OCI-LY7 (cell line): ENCODE data around the gene TGM2.

Experiments
- EZH2phosphoT487 ChIP-seq: fragments of 200-600 bp; sonication (generic); IDR thresholded peaks from 2 replicates; pipeline ENCODE4 v1.6.1; 2018; ENCODE audit warnings: low read depth, borderline replicate concordance, mild to moderate bottlenecking, mixed run types, antibody characterized with exemption, low read length, moderate library complexity, mixed read lengths
- TF ChIP-seq, protein P1 (sequence below): fragments of 200-600 bp; sonication (generic); conservative IDR thresholded peaks from 2 replicates; pipeline ENCODE4 v1.5.1; 2014; ENCODE audit warnings: mild to moderate bottlenecking, antibody characterized with exemption, low read length, moderate library complexity, mixed read lengths

DNA sequence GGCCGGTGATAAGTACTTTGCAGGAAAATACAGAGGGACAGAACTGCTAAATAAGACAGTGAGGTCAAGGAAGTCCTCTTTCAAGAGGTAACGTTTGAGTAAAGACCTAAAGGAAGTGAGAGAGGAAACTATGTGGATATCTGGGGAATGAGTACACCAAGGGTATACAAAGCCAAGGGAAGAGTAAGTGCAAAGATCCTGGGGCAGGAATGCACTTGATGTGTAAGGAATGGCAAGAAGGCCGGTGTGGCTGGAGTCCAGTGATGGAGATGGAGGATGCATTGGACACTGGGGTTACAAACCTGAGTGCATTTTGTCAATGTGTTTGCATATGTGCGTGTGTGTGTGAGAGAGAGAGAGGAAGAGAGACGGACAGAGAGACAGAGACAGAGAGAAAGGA, 32.1 kb upstream of the TGM2 start:
- TF ChIP-seq, protein P1, sequence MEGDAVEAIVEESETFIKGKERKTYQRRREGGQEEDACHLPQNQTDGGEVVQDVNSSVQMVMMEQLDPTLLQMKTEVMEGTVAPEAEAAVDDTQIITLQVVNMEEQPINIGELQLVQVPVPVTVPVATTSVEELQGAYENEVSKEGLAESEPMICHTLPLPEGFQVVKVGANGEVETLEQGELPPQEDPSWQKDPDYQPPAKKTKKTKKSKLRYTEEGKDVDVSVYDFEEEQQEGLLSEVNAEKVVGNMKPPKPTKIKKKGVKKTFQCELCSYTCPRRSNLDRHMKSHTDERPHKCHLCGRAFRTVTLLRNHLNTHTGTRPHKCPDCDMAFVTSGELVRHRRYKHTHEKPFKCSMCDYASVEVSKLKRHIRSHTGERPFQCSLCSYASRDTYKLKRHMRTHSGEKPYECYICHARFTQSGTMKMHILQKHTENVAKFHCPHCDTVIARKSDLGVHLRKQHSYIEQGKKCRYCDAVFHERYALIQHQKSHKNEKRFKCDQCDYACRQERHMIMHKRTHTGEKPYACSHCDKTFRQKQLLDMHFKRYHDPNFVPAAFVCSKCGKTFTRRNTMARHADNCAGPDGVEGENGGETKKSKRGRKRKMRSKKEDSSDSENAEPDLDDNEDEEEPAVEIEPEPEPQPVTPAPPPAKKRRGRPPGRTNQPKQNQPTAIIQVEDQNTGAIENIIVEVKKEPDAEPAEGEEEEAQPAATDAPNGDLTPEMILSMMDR: no peak
- no peak for TF ChIP-seq EZH2phosphoT487
